Measurements from ENCODE around the gene MACF1.

Gene MACF1

DNA sequence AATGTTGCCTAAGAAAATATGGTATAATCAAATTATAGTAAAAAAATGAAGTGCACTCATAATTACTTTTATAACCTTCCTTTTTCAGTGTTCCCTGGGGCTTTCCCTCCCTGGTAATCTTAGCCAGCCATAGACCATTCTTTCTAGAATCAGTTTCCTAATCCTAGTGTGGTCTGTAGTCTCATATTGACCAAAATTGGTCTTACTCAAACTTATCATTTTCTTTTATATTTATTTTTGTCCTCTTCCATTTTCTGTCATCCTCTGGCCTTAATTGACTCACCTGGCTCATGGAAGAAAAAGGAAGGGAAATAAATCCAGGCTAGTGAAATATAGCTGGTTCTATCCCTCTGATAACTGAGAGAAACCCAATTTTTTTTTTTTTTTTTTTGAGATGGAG is 216.0 kb downstream of the MACF1 start:
- Histone ChIP-seq H3K27ac (no peak overlapping the region), H3K9ac (no peak overlapping the region), H3K4me1 (ENCODE audit: low read depth, poor library complexity, severe bottlenecking) (peaks cover 9% of the 10 kb centered on the region), H2AFZ (ENCODE audit: low read depth) (no peak overlapping the region), H3K27me3 (ENCODE audit: insufficient read depth, low read depth) (no peaks in the 10 kb centered on the region), H4K20me1 (ENCODE audit: insufficient read depth) (no peaks in the 10 kb centered on the region), H3K4me3 (IDR thresholded peaks at IDR 0.05; ENCODE audit: insufficient read depth, low read depth, low read length) (no peak overlapping the region), H3K79me2 (ENCODE audit: insufficient read depth, low read depth) (no peaks in the 10 kb centered on the region), H3K4me2 (no peak overlapping the region), H3K36me3 (ENCODE audit: insufficient read depth) (no peaks in the 10 kb centered on the region)
- TF ChIP-seq, protein P1, sequence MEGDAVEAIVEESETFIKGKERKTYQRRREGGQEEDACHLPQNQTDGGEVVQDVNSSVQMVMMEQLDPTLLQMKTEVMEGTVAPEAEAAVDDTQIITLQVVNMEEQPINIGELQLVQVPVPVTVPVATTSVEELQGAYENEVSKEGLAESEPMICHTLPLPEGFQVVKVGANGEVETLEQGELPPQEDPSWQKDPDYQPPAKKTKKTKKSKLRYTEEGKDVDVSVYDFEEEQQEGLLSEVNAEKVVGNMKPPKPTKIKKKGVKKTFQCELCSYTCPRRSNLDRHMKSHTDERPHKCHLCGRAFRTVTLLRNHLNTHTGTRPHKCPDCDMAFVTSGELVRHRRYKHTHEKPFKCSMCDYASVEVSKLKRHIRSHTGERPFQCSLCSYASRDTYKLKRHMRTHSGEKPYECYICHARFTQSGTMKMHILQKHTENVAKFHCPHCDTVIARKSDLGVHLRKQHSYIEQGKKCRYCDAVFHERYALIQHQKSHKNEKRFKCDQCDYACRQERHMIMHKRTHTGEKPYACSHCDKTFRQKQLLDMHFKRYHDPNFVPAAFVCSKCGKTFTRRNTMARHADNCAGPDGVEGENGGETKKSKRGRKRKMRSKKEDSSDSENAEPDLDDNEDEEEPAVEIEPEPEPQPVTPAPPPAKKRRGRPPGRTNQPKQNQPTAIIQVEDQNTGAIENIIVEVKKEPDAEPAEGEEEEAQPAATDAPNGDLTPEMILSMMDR (conservative IDR thresholded peaks at IDR 0.05; ENCODE audit: low read depth, low read length) = no peak

DNA sequence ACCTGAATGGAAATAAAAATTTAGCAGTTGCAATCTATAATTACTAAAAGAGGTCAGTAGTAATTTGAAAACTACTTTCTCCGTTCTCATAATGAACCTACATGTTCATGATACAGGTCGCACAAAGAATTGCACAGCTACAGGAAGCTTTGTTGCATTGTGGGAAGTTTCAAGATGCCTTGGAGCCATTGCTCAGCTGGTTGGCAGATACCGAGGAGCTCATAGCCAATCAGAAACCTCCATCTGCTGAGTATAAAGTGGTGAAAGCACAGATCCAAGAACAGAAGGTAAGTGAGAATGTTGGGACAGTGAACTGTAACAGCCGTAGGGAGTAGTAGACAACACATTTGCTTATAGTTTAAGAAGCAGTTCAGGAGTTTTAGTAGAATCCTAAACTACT is 218.1 kb downstream of the MACF1 start:
- TF ChIP-seq, protein P1 (conservative IDR thresholded peaks at IDR 0.05; ENCODE audit: low read depth, low read length) = no peak
- Histone ChIP-seq H3K79me2 (ENCODE audit: insufficient read depth, low read depth) (no peaks in the 10 kb centered on the region), H3K4me2 (no peak overlapping the region), H3K9ac (no peak overlapping the region), H3K4me3 (IDR thresholded peaks at IDR 0.05; ENCODE audit: insufficient read depth, low read depth, low read length) (no peak overlapping the region), H2AFZ (ENCODE audit: low read depth) (no peak overlapping the region), H4K20me1 (ENCODE audit: insufficient read depth) (no peaks in the 10 kb centered on the region), H3K36me3 (ENCODE audit: insufficient read depth) (no peaks in the 10 kb centered on the region), H3K4me1 (ENCODE audit: low read depth, poor library complexity, severe bottlenecking) (peaks cover 9% of the 10 kb centered on the region), H3K27ac (no peak overlapping the region), H3K27me3 (ENCODE audit: insufficient read depth, low read depth) (no peaks in the 10 kb centered on the region)

DNA sequence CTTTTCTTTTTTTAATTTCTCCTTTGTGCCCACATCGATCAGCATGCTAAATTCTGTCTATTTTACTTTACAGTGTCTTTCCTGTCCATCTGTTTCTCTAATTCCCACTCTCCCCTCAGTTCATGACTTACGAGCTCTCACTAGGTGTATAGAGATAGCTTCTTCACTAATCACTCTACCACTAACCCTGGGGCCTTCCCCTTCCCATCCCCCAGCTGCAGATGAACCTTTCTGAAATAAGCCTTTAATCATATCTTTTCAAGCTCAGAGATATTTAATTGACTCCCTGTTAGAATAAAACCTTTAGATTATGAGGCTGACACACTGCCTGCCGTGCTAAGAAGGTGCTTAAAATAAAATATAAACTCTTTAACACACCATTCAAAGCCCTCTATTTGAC is 220.7 kb downstream of the MACF1 start:
- Histone ChIP-seq H3K79me2 (ENCODE audit: insufficient read depth, low read depth) (no peaks in the 10 kb centered on the region), H4K20me1 (ENCODE audit: insufficient read depth) (no peaks in the 10 kb centered on the region), H3K4me1 (ENCODE audit: low read depth, poor library complexity, severe bottlenecking) (peaks cover 5% of the 10 kb centered on the region), H3K36me3 (ENCODE audit: insufficient read depth) (no peaks in the 10 kb centered on the region; the same call in 1 of the 2 replicates), H3K4me3 (IDR thresholded peaks at IDR 0.05; ENCODE audit: insufficient read depth, low read depth, low read length) (no peak overlapping the region), H2AFZ (ENCODE audit: low read depth) (no peak overlapping the region), H3K4me2 (no peak overlapping the region), H3K9ac (no peak overlapping the region), H3K27ac (no peak overlapping the region), H3K27me3 (ENCODE audit: insufficient read depth, low read depth) (no peaks in the 10 kb centered on the region)
- TF ChIP-seq, protein P1 (conservative IDR thresholded peaks at IDR 0.05; ENCODE audit: low read depth, low read length) = no peak

DNA sequence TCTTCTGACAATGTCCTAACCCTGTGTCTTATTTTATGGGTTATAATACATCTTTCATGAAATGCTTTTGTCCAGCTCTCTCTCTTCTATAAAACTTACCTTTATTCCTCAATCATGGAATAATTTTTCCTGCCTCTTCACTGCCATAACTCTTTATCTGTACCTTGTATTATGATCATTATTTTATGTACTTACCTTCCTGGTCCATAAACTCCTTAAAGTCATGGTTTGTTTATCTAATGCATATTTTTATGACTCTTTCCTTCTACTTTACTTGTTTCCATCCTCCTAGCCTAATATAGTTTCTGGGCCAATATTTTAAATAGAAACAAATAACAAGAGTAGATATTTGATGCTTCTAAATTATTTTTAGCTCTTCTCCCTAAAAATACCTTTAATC is 221.1 kb downstream of the MACF1 start:
- no peaks in the 10 kb centered on the region; the same call in 1 of the 2 replicates for H3K36me3 ChIP-seq (ENCODE audit: insufficient read depth)

More for the DNA sequence above, 221.1 kb downstream of the MACF1 start:
- no peak overlapping the region for H3K4me3 ChIP-seq (IDR thresholded peaks at IDR 0.05; ENCODE audit: insufficient read depth, low read depth, low read length)
- H3K9ac ChIP-seq = no peak overlapping the region
- H3K27me3 ChIP-seq (ENCODE audit: insufficient read depth, low read depth) = no peaks in the 10 kb centered on the region
- H3K4me1 ChIP-seq (ENCODE audit: low read depth, poor library complexity, severe bottlenecking) = peaks cover under 1% of the 10 kb centered on the region
- no peak overlapping the region for H3K27ac ChIP-seq
- no peaks in the 10 kb centered on the region for H4K20me1 ChIP-seq (ENCODE audit: insufficient read depth)
- H3K4me2 ChIP-seq = no peak overlapping the region
- TF ChIP-seq, protein P1 (conservative IDR thresholded peaks at IDR 0.05; ENCODE audit: low read depth, low read length) = no peak
- no peaks in the 10 kb centered on the region for H3K79me2 ChIP-seq (ENCODE audit: insufficient read depth, low read depth)
- no peak overlapping the region for H2AFZ ChIP-seq (ENCODE audit: low read depth)

Data from KMS-11 (cell line).